Hepatocyte (in vitro differentiated cells): ENCODE measurements around the gene ASMT. TPM values are rescaled to one million over a fixed set of nuclear protein-coding genes. Genes with fewer than 3 reads are reported as not detected.

Experiments
- DNase-seq: peaks from one replicate; pipeline ENCODE4 v3.0.0-alpha.2; 2016; ENCODE audit warnings: low spot score
- H2AFZ ChIP-seq: fragments of 200-600 bp; sonication (generic); 2 replicates; pipeline ENCODE4 v1.6.0; 2016; ENCODE audit warnings: antibody characterized with exemption, mild to moderate bottlenecking
- H3K27ac ChIP-seq: fragments of 200-600 bp; sonication (generic); 2 replicates; pipeline ENCODE4 v1.5.1; 2016; ENCODE audit warnings: mild to moderate bottlenecking
- H3K27me3 ChIP-seq: fragments of 200-600 bp; sonication (generic); 2 replicates; pipeline ENCODE4 v1.6.1; 2016
- H3K36me3 ChIP-seq: fragments of 200-600 bp; sonication (generic); replicated peaks from 2 replicates; pipeline ENCODE4 v1.5.1; 2016; ENCODE audit warnings: low read depth; ENCODE audit not compliant: insufficient read depth
- H3K4me1 ChIP-seq: fragments of 200-600 bp; sonication (generic); 2 replicates; pipeline ENCODE4 v1.5.1; 2016; ENCODE audit warnings: mild to moderate bottlenecking, moderate library complexity; ENCODE audit not compliant: insufficient read depth
- H3K4me2 ChIP-seq: fragments of 200-600 bp; sonication (generic); 2 replicates; pipeline ENCODE4 v1.6.0; 2016
- H3K4me3 ChIP-seq: fragments of 200-600 bp; sonication (generic); 2 replicates; pipeline ENCODE4 v1.5.1; 2016; ENCODE audit warnings: mild to moderate bottlenecking
- H3K79me2 ChIP-seq: fragments of 200-600 bp; sonication (generic); 2 replicates; pipeline ENCODE4 v1.6.0; 2017; ENCODE audit warnings: mild to moderate bottlenecking
- H3K9me2 ChIP-seq: fragments of 200-600 bp; sonication (generic); replicated peaks from 2 replicates; pipeline ENCODE4 v1.6.0; 2017; ENCODE audit warnings: mild to moderate bottlenecking; ENCODE audit not compliant: insufficient read depth
- H3K9me3 ChIP-seq: fragments of 200-600 bp; sonication (generic); 2 replicates; pipeline ENCODE4 v1.5.1; 2016; ENCODE audit warnings: low read depth, mild to moderate bottlenecking
- H4K20me1 ChIP-seq: fragments of 200-600 bp; sonication (generic); 2 replicates; pipeline ENCODE4 v1.6.0; 2016; ENCODE audit warnings: mild to moderate bottlenecking; ENCODE audit not compliant: insufficient read depth, poor library complexity, severe bottlenecking
- EZH2 ChIP-seq: fragments of 200-600 bp; sonication (generic); IDR thresholded peaks from 2 replicates; pipeline ENCODE4 v1.6.1; 2016; ENCODE audit warnings: antibody characterized with exemption, mild to moderate bottlenecking, borderline replicate concordance
- EZH2phosphoT487 ChIP-seq: fragments of 200-600 bp; sonication (generic); IDR thresholded peaks from one replicate; pipeline ENCODE4 v1.6.1; 2018; ENCODE audit warnings: antibody characterized with exemption, mild to moderate bottlenecking, low read depth, moderate library complexity; ENCODE audit not compliant: unreplicated experiment, severe bottlenecking
- WGBS: methylation state at CpG from one replicate; pipeline ENCODE4 v1.1.6; 2016; ENCODE audit warnings: low lambda C conversion rate; ENCODE audit errors: missing lambda C conversion rate; 5-methylcytosine and 5-hydroxymethylcytosine counted together
- polyA plus RNA-seq: library from polyadenylated mRNA; unstranded; fragments of >200 nt; fragmentation: Nextera tagmentation; extraction: Ambion mirVana; gene quantifications from 2 replicates; pipeline ENCODE4 v1.2.1, GENCODE V29; 2016
- total RNA-seq: library from RNA; depleted of rRNA; stranded (reverse); fragments of >200 nt; gene quantifications from 2 replicates; pipeline ENCODE4 v1.2.3, GENCODE V29; 2014
- TF ChIP-seq, protein P1 (sequence below): fragments of 200-600 bp; sonication (generic); IDR thresholded peaks from 2 replicates; pipeline ENCODE4 v1.5.1; 2016; ENCODE audit warnings: antibody characterized with exemption, mild to moderate bottlenecking; ENCODE audit not compliant: poor library complexity

ASMT gene
- total and polyA plus RNA-seq, 2 experiments from 2014 or later = not detected

DNA sequence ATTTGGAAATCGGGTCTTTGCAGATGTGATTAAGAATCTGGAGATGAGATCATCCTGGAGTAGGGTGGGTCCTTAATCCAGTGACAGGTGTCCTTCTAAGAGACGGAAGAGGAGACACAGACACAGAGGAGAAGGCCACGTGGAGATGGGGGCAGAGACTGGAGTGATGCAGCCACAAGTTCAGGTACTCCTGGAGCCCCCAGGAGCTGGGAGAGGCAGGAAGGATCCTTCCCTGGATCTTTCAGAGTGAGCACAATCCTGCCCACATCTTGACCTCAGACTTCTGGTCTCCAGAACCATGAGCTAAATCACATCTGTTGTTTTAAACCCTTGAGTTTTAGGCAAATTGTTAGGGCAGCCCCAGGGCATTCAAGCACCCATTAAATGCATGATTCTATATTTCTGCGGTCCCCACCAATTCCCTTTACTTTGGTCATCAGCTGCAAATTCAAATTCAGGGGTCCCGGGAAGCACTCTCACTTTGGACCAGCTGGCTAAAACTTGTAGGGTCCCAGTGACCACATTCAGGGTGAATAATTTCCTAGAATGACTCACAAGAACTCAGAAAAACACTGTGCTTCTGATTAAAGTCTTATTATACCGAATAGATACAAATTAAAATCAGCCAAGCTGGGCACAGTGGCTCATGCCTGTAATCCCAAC lies 36.2 kb upstream of the ASMT start:
- Histone ChIP-seq H3K36me3 (no peaks in the 10 kb centered on the region), H3K27ac (no peak overlapping the region), H3K79me2 (no peaks in the 10 kb centered on the region), H3K9me3 (no peaks in the 10 kb centered on the region), H2AFZ (no peak overlapping the region), H4K20me1 (no peaks in the 10 kb centered on the region), H3K4me2 (no peak overlapping the region), H3K4me3 (no peak overlapping the region), H3K9me2 (no peaks in the 10 kb centered on the region), H3K27me3 (no peaks in the 10 kb centered on the region), H3K4me1 (no peaks in the 10 kb centered on the region)
- TF ChIP-seq EZH2 (no peak), EZH2phosphoT487 (no peak)
- TF ChIP-seq, protein P1, sequence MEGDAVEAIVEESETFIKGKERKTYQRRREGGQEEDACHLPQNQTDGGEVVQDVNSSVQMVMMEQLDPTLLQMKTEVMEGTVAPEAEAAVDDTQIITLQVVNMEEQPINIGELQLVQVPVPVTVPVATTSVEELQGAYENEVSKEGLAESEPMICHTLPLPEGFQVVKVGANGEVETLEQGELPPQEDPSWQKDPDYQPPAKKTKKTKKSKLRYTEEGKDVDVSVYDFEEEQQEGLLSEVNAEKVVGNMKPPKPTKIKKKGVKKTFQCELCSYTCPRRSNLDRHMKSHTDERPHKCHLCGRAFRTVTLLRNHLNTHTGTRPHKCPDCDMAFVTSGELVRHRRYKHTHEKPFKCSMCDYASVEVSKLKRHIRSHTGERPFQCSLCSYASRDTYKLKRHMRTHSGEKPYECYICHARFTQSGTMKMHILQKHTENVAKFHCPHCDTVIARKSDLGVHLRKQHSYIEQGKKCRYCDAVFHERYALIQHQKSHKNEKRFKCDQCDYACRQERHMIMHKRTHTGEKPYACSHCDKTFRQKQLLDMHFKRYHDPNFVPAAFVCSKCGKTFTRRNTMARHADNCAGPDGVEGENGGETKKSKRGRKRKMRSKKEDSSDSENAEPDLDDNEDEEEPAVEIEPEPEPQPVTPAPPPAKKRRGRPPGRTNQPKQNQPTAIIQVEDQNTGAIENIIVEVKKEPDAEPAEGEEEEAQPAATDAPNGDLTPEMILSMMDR = no peak
- DNase-seq = no peak
- 70% methylated on average over 6 of the region's 6 CpGs for WGBS

DNA sequence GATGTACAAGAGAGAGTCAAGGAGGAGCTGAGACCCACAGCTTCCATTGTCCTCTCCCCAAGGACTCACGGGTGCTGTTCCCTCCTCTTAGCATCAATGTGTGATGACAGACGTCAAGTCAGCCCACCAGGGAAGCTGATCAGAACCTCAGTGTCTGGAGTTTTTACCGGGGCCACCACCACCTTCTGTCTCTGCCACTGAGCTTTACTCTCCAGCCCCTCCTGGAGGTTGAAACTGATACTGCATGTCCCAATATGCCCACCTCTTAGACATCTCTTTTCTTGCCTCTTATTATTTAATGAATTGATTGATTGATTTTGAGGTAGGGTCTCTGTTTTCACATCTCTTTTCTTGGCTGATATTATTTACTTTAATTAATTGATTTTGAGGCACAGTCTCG lies 33.7 kb upstream of the ASMT start:
- H3K4me3 ChIP-seq = no peak overlapping the region
- TF ChIP-seq, protein P1 = peak; percentile 59
- TF ChIP-seq EZH2phosphoT487 = no peak
- H3K4me2 ChIP-seq = no peak overlapping the region
- H3K79me2 ChIP-seq = no peaks in the 10 kb centered on the region
- H3K9me2 ChIP-seq = no peaks in the 10 kb centered on the region
- no peaks in the 10 kb centered on the region for H3K9me3 ChIP-seq
- H2AFZ ChIP-seq = no peak overlapping the region
- H3K27me3 ChIP-seq = no peaks in the 10 kb centered on the region
- WGBS = 54% methylated on average over 4 of the region's 4 CpGs
- no peaks in the 10 kb centered on the region for H3K4me1 ChIP-seq
- H3K27ac ChIP-seq = no peak overlapping the region
- no peaks in the 10 kb centered on the region for H4K20me1 ChIP-seq
- no peak for DNase-seq
- H3K36me3 ChIP-seq = no peaks in the 10 kb centered on the region

DNA sequence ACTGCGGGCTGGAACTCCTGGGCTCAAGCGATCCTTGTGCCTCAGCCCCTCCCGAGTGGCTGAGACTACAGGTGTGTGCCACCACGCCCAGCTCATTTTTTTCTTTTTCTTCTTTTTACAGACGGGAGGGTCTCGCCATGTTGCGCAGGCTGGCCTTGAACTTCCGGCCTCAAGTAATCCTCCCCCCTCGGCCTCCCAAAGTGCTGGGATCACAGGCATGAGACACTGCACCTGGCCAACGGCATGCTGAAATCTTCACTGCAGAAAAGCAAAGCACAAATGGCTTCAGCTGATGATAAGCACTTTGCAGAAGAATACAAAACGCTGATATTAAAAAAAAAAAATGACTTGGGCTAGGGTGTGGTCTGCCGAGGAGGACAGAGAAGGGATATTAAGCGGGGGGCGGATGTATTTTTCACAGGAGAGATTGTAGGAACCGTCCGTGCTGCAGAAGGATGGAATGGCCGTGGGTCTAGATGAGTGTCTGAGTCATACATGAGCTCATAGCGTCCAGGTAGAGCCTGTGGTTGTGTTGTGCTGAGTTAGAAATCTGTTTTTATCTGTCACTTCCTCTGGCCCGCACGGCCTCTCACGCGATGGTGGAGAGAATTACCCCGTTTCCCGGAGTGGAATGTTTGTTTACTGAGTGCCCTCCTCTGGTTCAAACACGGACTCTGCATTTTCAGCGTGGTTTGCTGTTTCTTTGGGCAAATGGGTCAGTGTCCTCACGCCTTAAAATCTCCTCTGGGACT lies 32.0 kb upstream of the ASMT start:
- Histone ChIP-seq H3K27me3 (no peaks in the 10 kb centered on the region), H3K9me3 (no peaks in the 10 kb centered on the region), H3K4me1 (no peaks in the 10 kb centered on the region), H3K79me2 (no peaks in the 10 kb centered on the region), H2AFZ (no peak overlapping the region), H4K20me1 (no peaks in the 10 kb centered on the region), H3K4me2 (no peak overlapping the region), H3K27ac (no peak overlapping the region), H3K4me3 (no peak overlapping the region), H3K36me3 (no peaks in the 10 kb centered on the region), H3K9me2 (no peaks in the 10 kb centered on the region)
- DNase-seq = no peak
- 79% methylated on average over 27 of the region's 27 CpGs for WGBS
- no peak for TF ChIP-seq EZH2

DNA sequence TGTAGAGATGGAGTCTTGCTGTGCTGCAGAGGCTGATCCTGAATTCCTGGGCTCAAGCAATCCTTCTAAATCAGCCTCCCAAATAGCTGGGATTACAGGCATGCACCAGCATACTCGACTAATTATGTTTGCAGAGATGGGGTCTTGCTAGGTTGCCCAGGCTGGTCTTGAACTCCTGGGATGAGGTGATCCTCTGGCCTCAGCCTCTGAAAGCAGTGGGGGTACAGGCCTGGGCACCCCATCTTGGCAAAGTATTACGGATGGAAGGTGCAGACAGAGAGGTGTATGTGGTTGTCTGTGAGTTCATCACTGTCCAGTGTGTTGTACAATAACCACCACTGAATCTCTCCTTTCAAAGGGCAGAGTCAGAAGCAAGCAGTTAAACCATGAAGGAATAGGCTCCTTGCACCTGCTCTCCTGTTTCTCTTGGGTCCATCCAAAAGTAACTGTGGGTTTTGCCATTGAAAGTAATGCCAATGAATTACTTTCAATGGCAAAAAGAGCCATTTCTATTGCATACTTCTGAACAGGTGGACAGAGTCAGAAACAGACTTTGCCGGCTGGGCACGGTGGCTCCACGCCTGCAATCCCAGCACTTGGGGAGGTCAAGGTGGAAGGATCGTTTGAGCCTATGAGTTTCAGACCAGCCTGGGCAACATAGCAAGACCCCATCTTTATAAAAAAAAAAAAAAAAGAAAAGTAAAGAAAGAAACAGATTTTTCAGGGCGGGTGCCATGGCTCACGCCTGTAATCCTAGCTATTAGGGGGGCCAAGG lies 30.4 kb upstream of the ASMT start:
- H3K36me3 ChIP-seq = no peaks in the 10 kb centered on the region
- H3K79me2 ChIP-seq = no peaks in the 10 kb centered on the region
- DNase-seq = no peak
- no peaks in the 10 kb centered on the region for H3K9me3 ChIP-seq
- no peak overlapping the region for H3K4me2 ChIP-seq
- H4K20me1 ChIP-seq = no peaks in the 10 kb centered on the region
- H3K4me3 ChIP-seq = no peak overlapping the region
- TF ChIP-seq EZH2 (no peak), EZH2phosphoT487 (no peak)
- TF ChIP-seq, protein P1 = no peak
- 91% methylated on average over 8 of the region's 8 CpGs for WGBS
- H3K27me3 ChIP-seq = no peaks in the 10 kb centered on the region
- H2AFZ ChIP-seq = no peak overlapping the region
- no peak overlapping the region for H3K27ac ChIP-seq
- no peaks in the 10 kb centered on the region for H3K9me2 ChIP-seq
- H3K4me1 ChIP-seq = no peaks in the 10 kb centered on the region
